IMR-90 (cell line): ENCODE measurements around the gene SOX9. TPM values are rescaled to one million over a fixed set of nuclear protein-coding genes. Genes with fewer than 3 reads are reported as not detected.

Experiments
- ATAC-seq: fragments of 200-7000 bp; cut with Tn5 transposase; 2 replicates; pipeline ENCODE4 v1.9.1; 2020; ENCODE audit warnings: low read depth, mild to moderate bottlenecking, moderate library complexity
- BruUV-seq: library from RNA; stranded (reverse); fragments of 400-500 nt; replicated peaks from 2 replicates; lab custom pipeline; 2021; lab: Mats Ljungman, UMichigan
- CTCF ChIA-PET: fragments of 300-600 bp; formaldehyde crosslinking; extraction: SDS; loops from one replicate; lab custom pipeline; 2021; ENCODE audit warnings: antibody characterized with exemption; lab: Yijun Ruan, JAX
- POLR2A ChIA-PET: fragments of 300-600 bp; sonication (Branson Sonifier 250); formaldehyde crosslinking; loops from one replicate; lab custom pipeline; 2022; ENCODE audit warnings: antibody characterized with exemption; ENCODE audit not compliant: unreplicated experiment; lab: Charles Lee
- DNase-seq: peaks from one replicate; pipeline ENCODE4 v3.0.0; 2013
- H2AFZ ChIP-seq: replicated peaks from 2 replicates; pipeline ENCODE3; 2013; ENCODE audit warnings: low read length, mild to moderate bottlenecking; ENCODE audit not compliant: poor library complexity
- H2AK5ac ChIP-seq: 2 replicates; pipeline ENCODE4 v1.6.1; 2013; ENCODE audit warnings: low read depth, low read length, inconsistent platforms
- H2AK9ac ChIP-seq: replicated peaks from 2 replicates; pipeline ENCODE3; 2013; ENCODE audit warnings: mild to moderate bottlenecking, low read depth, low read length, moderate library complexity; ENCODE audit not compliant: poor library complexity
- H2BK120ac ChIP-seq: 2 replicates; pipeline ENCODE4 v1.6.1; 2013; ENCODE audit warnings: low read depth, low read length, inconsistent platforms
- H2BK15ac ChIP-seq: 3 replicates; pipeline ENCODE4 v1.6.1; 2013; ENCODE audit warnings: low read depth, low read length, inconsistent platforms
- H2BK20ac ChIP-seq: 2 replicates; pipeline ENCODE4 v1.6.1; 2013; ENCODE audit warnings: low read depth, mild to moderate bottlenecking, inconsistent platforms, low read length, moderate library complexity
- H2BK5ac ChIP-seq: 2 replicates; pipeline ENCODE4 v1.6.1; 2013; ENCODE audit warnings: mild to moderate bottlenecking, low read depth, low read length, inconsistent platforms; ENCODE audit not compliant: poor library complexity, severe bottlenecking
- H3K14ac ChIP-seq: replicated peaks from 2 replicates; pipeline ENCODE4 v1.6.1; 2013; ENCODE audit warnings: low read depth, low read length, inconsistent platforms
- H3K18ac ChIP-seq: 2 replicates; pipeline ENCODE4 v1.6.1; 2013; ENCODE audit warnings: low read depth, low read length, control low read depth
- H3K23ac ChIP-seq: 2 replicates; pipeline ENCODE4 v1.6.1; 2013; ENCODE audit warnings: low read depth, low read length, inconsistent platforms
- H3K27ac ChIP-seq: 2 replicates; pipeline ENCODE4 v1.5.1; 2013; ENCODE audit warnings: mild to moderate bottlenecking, control low read depth, low read length; ENCODE audit not compliant: insufficient read depth
- H3K27me3 ChIP-seq: 2 replicates; pipeline ENCODE4 v1.6.1; 2013; ENCODE audit warnings: low read length; ENCODE audit not compliant: control insufficient read depth, insufficient read depth
- H3K36me3 ChIP-seq: 2 replicates; pipeline ENCODE4 v1.6.1; 2013; ENCODE audit warnings: low read length, mixed read lengths; ENCODE audit not compliant: control insufficient read depth, insufficient read depth
- H3K4ac ChIP-seq: 2 replicates; pipeline ENCODE4 v1.6.1; 2013; ENCODE audit warnings: low read depth, low read length, inconsistent platforms
- H3K4me1 ChIP-seq: 2 replicates; pipeline ENCODE4 v1.6.1; 2013; ENCODE audit warnings: low read length, mixed read lengths; ENCODE audit not compliant: control insufficient read depth, insufficient read depth
- H3K4me2 ChIP-seq: 2 replicates; pipeline ENCODE4 v1.6.1; 2013; ENCODE audit warnings: low read depth, mild to moderate bottlenecking, control low read depth, low read length, moderate library complexity
- H3K4me3 ChIP-seq: 2 replicates; pipeline ENCODE4 v1.5.1; 2013; ENCODE audit warnings: low read depth, mild to moderate bottlenecking, control low read depth, low read length, moderate library complexity; ENCODE audit not compliant: insufficient read depth
- H3K56ac ChIP-seq: 2 replicates; pipeline ENCODE4 v1.6.1; 2013; ENCODE audit warnings: low read length, inconsistent platforms; ENCODE audit not compliant: insufficient read depth; ENCODE audit errors: extremely low read depth
- H3K79me1 ChIP-seq, 2 experiments: 2 replicates each; pipeline ENCODE4 v1.6.1; 2013; ENCODE audit warnings: low read length in 2 of 2, inconsistent platforms in 1 of 2, low read depth in 1 of 2
- H3K9ac ChIP-seq: 2 replicates; pipeline ENCODE4 v1.6.1; 2013; ENCODE audit warnings: low read depth, low read length, control low read depth
- H3K9me1 ChIP-seq: 2 replicates; pipeline ENCODE4 v1.6.1; 2013; ENCODE audit warnings: low read length, inconsistent platforms; ENCODE audit not compliant: insufficient read depth
- H3K9me3 ChIP-seq: 2 replicates; pipeline ENCODE4 v1.6.1; 2013; ENCODE audit warnings: low read length; ENCODE audit not compliant: control insufficient read depth, insufficient read depth
- H4K20me1 ChIP-seq: 2 replicates; pipeline ENCODE4 v1.6.1; 2013; ENCODE audit warnings: low read length, inconsistent platforms; ENCODE audit not compliant: insufficient read depth
- H4K5ac ChIP-seq: 2 replicates; pipeline ENCODE4 v1.6.1; 2013; ENCODE audit warnings: mild to moderate bottlenecking, low read depth, low read length, control low read depth
- H4K8ac ChIP-seq, 2 experiments: 2 replicates each; pipeline ENCODE4 v1.6.1; 2013; ENCODE audit warnings: low read depth in 2 of 2, low read length in 2 of 2, control low read depth in 1 of 2, inconsistent platforms in 1 of 2
- H4K91ac ChIP-seq: 2 replicates; pipeline ENCODE4 v1.6.1; 2013; ENCODE audit warnings: low read depth, low read length, inconsistent platforms; ENCODE audit not compliant: insufficient read depth
- BHLHE40 ChIP-seq: fragments of 150-350 bp; IDR thresholded peaks from 2 replicates; pipeline ENCODE4 v1.6.1; 2016; ENCODE audit warnings: mild to moderate bottlenecking, low read depth, low read length
- CEBPB ChIP-seq: IDR thresholded peaks from 2 replicates; pipeline ENCODE4 v1.6.1; 2012; ENCODE audit warnings: low read depth, low read length, improper control_type of control experiment
- CHD1 ChIP-seq: IDR thresholded peaks from 2 replicates; pipeline ENCODE4 v1.6.1; 2012; ENCODE audit warnings: low read depth, low read length, improper control_type of control experiment
- ELK1 ChIP-seq: fragments of 150-350 bp; IDR thresholded peaks from 2 replicates; pipeline ENCODE4 v1.6.1; 2016; ENCODE audit warnings: low read depth, mild to moderate bottlenecking, low read length, moderate library complexity, borderline replicate concordance
- FOS ChIP-seq: fragments of 150-350 bp; IDR thresholded peaks from 2 replicates; pipeline ENCODE4 v1.6.1; 2016; ENCODE audit warnings: low read depth, low read length
- MAFK ChIP-seq: IDR thresholded peaks from 2 replicates; pipeline ENCODE4 v1.6.1; 2012; ENCODE audit warnings: low read depth, low read length, improper control_type of control experiment
- MXI1 ChIP-seq: IDR thresholded peaks from 2 replicates; pipeline ENCODE4 v1.6.1; 2012; ENCODE audit warnings: low read depth, mild to moderate bottlenecking, low read length, moderate library complexity, borderline replicate concordance
- NFE2L2 ChIP-seq: fragments of 150-350 bp; IDR thresholded peaks from 2 replicates; pipeline ENCODE4 v1.6.1; 2016; ENCODE audit warnings: low read depth, mild to moderate bottlenecking, low read length
- POLR2A ChIP-seq: IDR thresholded peaks from 2 replicates; pipeline ENCODE4 v1.6.1; 2012; ENCODE audit warnings: mild to moderate bottlenecking, low read depth, low read length
- RAD21 ChIP-seq: IDR thresholded peaks from 2 replicates; pipeline ENCODE4 v1.6.1; 2012; ENCODE audit warnings: low read length, improper control_type of control experiment
- RCOR1 ChIP-seq: IDR thresholded peaks from 2 replicates; pipeline ENCODE4 v1.6.1; 2012; ENCODE audit warnings: mild to moderate bottlenecking, low read length, improper control_type of control experiment; ENCODE audit not compliant: insufficient replicate concordance
- RFX5 ChIP-seq: IDR thresholded peaks from 2 replicates; pipeline ENCODE4 v1.8.0; 2012; ENCODE audit warnings: low read depth, mild to moderate bottlenecking, low read length, moderate library complexity
- SMC3 ChIP-seq: fragments of 150-350 bp; IDR thresholded peaks from 2 replicates; pipeline ENCODE4 v1.6.1; 2016; ENCODE audit warnings: low read depth, mild to moderate bottlenecking, antibody characterized with exemption, low read length, moderate library complexity
- WGBS, 2 experiments: methylation state at CpG; one replicate each; pipeline versions ENCODE4 v1.1.5 to v1.1.7; 2013; ENCODE audit warnings: missing lambda C conversion rate in 2 of 2; ENCODE audit not compliant: insufficient read length in 1 of 2; ENCODE audit errors: extremely low coverage in 2 of 2; 5-methylcytosine and 5-hydroxymethylcytosine counted together
- dilution Hi-C: fragments of 300-500 bp; cut with HindIII; formaldehyde crosslinking; loops from one replicate; pipeline ENCODE4 v1.14.3; 2018; ENCODE audit warnings: low sequenced_read_pairs; ENCODE audit not compliant: unreplicated experiment
- in situ Hi-C: fragments of 300-500 bp; cut with MboI; formaldehyde crosslinking; loops from 3 replicates; pipeline ENCODE4 v1.14.3; 2019; ENCODE audit warnings: low sequenced_read_pairs, inconsistent platforms, mixed read lengths
- intact Hi-C: fragments of 100-400 bp; cut with micrococcal nuclease; formaldehyde crosslinking; loops from 2 replicates; pipeline ENCODE4 v1.10.0; 2022
- polyA plus RNA-seq, 3 experiments: library from polyadenylated mRNA; depleted of rRNA; stranded (reverse); fragments of >200 nt; gene quantifications; 2 replicates each; pipeline ENCODE4 v1.2.3, GENCODE V29; 2012; ENCODE audit warnings: low replicate concordance in 1 of 3
- total RNA-seq: library from RNA; depleted of rRNA; stranded (reverse); fragments of >200 nt; gene quantifications from 2 replicates; pipeline ENCODE4 v1.2.3, GENCODE V29; 2012
- TF ChIP-seq, protein P1 (sequence below): conservative IDR thresholded peaks from 2 replicates; pipeline ENCODE4 v1.5.1; 2012; ENCODE audit warnings: mild to moderate bottlenecking, low read depth, low read length, improper control_type of control experiment
- TF ChIP-seq, protein P2 (sequence below): fragments of 150-350 bp; IDR thresholded peaks from 2 replicates; pipeline ENCODE4 v1.6.1; 2017; ENCODE audit warnings: mild to moderate bottlenecking, antibody characterized with exemption, low read length, low read depth

Gene SOX9
- total and polyA plus RNA-seq, 2 of the 4 experiments (the other 2 are of a cell fraction) = 4.1 to 12.7 TPM

- no peak overlapping the region for H3K27ac ChIP-seq
- H2BK5ac ChIP-seq = no peak overlapping the region
- POLR2A ChIA-PET = no interaction called here
- no peak overlapping the region for H3K4me2 ChIP-seq
- no peak overlapping the region for H2BK120ac ChIP-seq
- H2AK9ac ChIP-seq = no peak overlapping the region
- no peaks in the 10 kb centered on the region for H4K20me1 ChIP-seq
- no peaks in the 10 kb centered on the region for H3K4me1 ChIP-seq
- WGBS, 2 experiments = no CpG with 5 or more reads among the region's 1 CpG
- no peak for TF ChIP-seq RCOR1
- no peak for TF ChIP-seq BHLHE40
- TF ChIP-seq RAD21 = no peak
- TF ChIP-seq, protein P1, sequence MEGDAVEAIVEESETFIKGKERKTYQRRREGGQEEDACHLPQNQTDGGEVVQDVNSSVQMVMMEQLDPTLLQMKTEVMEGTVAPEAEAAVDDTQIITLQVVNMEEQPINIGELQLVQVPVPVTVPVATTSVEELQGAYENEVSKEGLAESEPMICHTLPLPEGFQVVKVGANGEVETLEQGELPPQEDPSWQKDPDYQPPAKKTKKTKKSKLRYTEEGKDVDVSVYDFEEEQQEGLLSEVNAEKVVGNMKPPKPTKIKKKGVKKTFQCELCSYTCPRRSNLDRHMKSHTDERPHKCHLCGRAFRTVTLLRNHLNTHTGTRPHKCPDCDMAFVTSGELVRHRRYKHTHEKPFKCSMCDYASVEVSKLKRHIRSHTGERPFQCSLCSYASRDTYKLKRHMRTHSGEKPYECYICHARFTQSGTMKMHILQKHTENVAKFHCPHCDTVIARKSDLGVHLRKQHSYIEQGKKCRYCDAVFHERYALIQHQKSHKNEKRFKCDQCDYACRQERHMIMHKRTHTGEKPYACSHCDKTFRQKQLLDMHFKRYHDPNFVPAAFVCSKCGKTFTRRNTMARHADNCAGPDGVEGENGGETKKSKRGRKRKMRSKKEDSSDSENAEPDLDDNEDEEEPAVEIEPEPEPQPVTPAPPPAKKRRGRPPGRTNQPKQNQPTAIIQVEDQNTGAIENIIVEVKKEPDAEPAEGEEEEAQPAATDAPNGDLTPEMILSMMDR = no peak
- no peak for TF ChIP-seq RFX5
- TF ChIP-seq, protein P2, sequence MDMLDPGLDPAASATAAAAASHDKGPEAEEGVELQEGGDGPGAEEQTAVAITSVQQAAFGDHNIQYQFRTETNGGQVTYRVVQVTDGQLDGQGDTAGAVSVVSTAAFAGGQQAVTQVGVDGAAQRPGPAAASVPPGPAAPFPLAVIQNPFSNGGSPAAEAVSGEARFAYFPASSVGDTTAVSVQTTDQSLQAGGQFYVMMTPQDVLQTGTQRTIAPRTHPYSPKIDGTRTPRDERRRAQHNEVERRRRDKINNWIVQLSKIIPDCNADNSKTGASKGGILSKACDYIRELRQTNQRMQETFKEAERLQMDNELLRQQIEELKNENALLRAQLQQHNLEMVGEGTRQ = no peak
- TF ChIP-seq SMC3 = no peak
- TF ChIP-seq NFE2L2 = no peak
- no peak for TF ChIP-seq MAFK
- no peak for TF ChIP-seq POLR2A
- no peak for TF ChIP-seq CEBPB
- no peak for TF ChIP-seq ELK1
- TF ChIP-seq CHD1 = no peak
- no peak for TF ChIP-seq FOS
- TF ChIP-seq MXI1 = no peak
- no peak overlapping the region for H4K8ac ChIP-seq
- H3K4me3 ChIP-seq = no peak overlapping the region
- dilution Hi-C loops = no loop called here
- H2BK20ac ChIP-seq = no peak overlapping the region
- no peak overlapping the region for H3K14ac ChIP-seq
- H3K27me3 ChIP-seq = peaks cover 6% of the 10 kb centered on the region
- H3K9ac ChIP-seq = no peak overlapping the region
- ATAC-seq (no peak), DNase-seq (no peak)
- H3K9me3 ChIP-seq = no peaks in the 10 kb centered on the region
- no peaks in the 10 kb centered on the region for H3K9me1 ChIP-seq
- H3K23ac ChIP-seq = no peak overlapping the region
- no peak overlapping the region for H2AFZ ChIP-seq
- H3K79me1 ChIP-seq = no peaks in the 10 kb centered on the region
- H4K91ac ChIP-seq = no peak overlapping the region
- no peak overlapping the region for H3K18ac ChIP-seq
- intact Hi-C loops = no loop called here
- no peak overlapping the region for H3K4ac ChIP-seq
- CTCF ChIA-PET = interaction anchor here (0.6 to 0.7 kb wide), 3 partner anchors 11 to 71 kb away, joined by 4 to 6 read pairs (median 6); no protein-coding TSS in a partner anchor
- H2BK15ac ChIP-seq = no peak overlapping the region
- no TSS peak for BruUV-seq
- H2AK5ac ChIP-seq = no peak overlapping the region
- no peak overlapping the region for H4K5ac ChIP-seq
- in situ Hi-C loops = no loop called here
- no peaks in the 10 kb centered on the region for H3K36me3 ChIP-seq
- no peak overlapping the region for H3K56ac ChIP-seq
These were observed 28.0 kb upstream of the SOX9 start for GRCh38 chr17:72092710-72093322.
